Stimulated activated CD8-positive, alpha-beta memory T cell treated with anti-CD3 and anti-CD28 coated beads, Interleukin-12 subunit alpha, Interleukin-12 subunit beta, amount 100 ng/mL, for 4 hours (primary cell): Measurements from ENCODE around the gene FBXO45.
"Not testable (repeated sequence)": the region's sequence is repeated elsewhere in the genome, so short reads cannot be mapped to it uniquely, and the experiment has no call there.

Experiments
- DNase-seq: peaks from one replicate; pipeline ENCODE4 v3.0.0-alpha.2; 2020; ENCODE audit warnings: low read depth

Gene FBXO45

GRCh38 chr3:196557236-196557635, 11.2 kb upstream of the FBXO45 start:
- DNase-seq = no peak

GRCh38 chr3:196558476-196558875, 10.0 kb upstream of the FBXO45 start:
- DNase-seq = no peak

- DNase-seq = no peak
These were observed 8.6 kb upstream of the FBXO45 start for GRCh38 chr3:196559826-196560225.

GRCh38 chr3:196563721-196564225, 4.7 kb upstream of the FBXO45 start:
- no peak for DNase-seq

- no peak for DNase-seq
These were observed 600 bp downstream of the FBXO45 start for GRCh38 chr3:196569003-196569516.

GRCh38 chr3:196570332-196570731, 1.9 kb downstream of the FBXO45 start:
- DNase-seq = not testable (repeated sequence)

GRCh38 chr3:196572389-196572788, 3.9 kb downstream of the FBXO45 start:
- no peak for DNase-seq

- no peak for DNase-seq
These were observed 16.7 kb downstream of the FBXO45 start for GRCh38 chr3:196585044-196585757.

- DNase-seq = no peak
These were observed 21.8 kb downstream of the FBXO45 start for GRCh38 chr3:196590279-196590678.

- DNase-seq = no peak
These were observed 27.9 kb downstream of the FBXO45 start for GRCh38 chr3:196596355-196596754.

- not testable (repeated sequence) for DNase-seq
These were observed 29.7 kb downstream of the FBXO45 start for GRCh38 chr3:196597971-196598733.

- no peak for DNase-seq
These were observed 31.3 kb downstream of the FBXO45 start for GRCh38 chr3:196599734-196600128.

- DNase-seq = no peak
These were observed 31.9 kb downstream of the FBXO45 start for GRCh38 chr3:196600359-196600758.

- DNase-seq = no peak
These were observed 34.2 kb downstream of the FBXO45 start for GRCh38 chr3:196602673-196603072.

- DNase-seq = no peak
These were observed 35.2 kb downstream of the FBXO45 start for GRCh38 chr3:196603683-196604082.

- no peak for DNase-seq
These were observed 36.1 kb downstream of the FBXO45 start for GRCh38 chr3:196604548-196604947.

GRCh38 chr3:196608693-196609092, 40.2 kb downstream of the FBXO45 start:
- DNase-seq = no peak

- DNase-seq = peak; percentile 86
These were observed 40.9 kb downstream of the FBXO45 start for GRCh38 chr3:196609343-196609775.

- DNase-seq = no peak
These were observed 41.5 kb downstream of the FBXO45 start for GRCh38 chr3:196609805-196610515.

GRCh38 chr3:196611761-196612483, 43.5 kb downstream of the FBXO45 start:
- DNase-seq = no peak

GRCh38 chr3:196615234-196615633, 46.8 kb downstream of the FBXO45 start:
- not testable (repeated sequence) for DNase-seq

- no peak for DNase-seq
These were observed 48.8 kb downstream of the FBXO45 start for GRCh38 chr3:196617256-196617655.
